Endothelial cell of umbilical vein (primary cell): ENCODE measurements around the gene DPY19L3. TPM values are rescaled to one million over a fixed set of nuclear protein-coding genes. Genes with fewer than 3 reads are reported as not detected.
A peak's percentile ranks its signal among the peaks of the same experiment; 100 is the strongest.

Experiments
- BruUV-seq: library from RNA; stranded (reverse); fragments of 400-500 nt; replicated peaks from 2 replicates; lab custom pipeline; 2021; lab: Mats Ljungman, UMichigan
- CTCF ChIA-PET: fragments of 300-600, 350-600 bp; sonication (Branson Sonifier 250); formaldehyde crosslinking; loops from one replicate; lab custom pipeline; 2021; ENCODE audit warnings: antibody characterized with exemption, inconsistent platforms; lab: Charles Lee
- POLR2A ChIA-PET: fragments of 300-600, 350-600 bp; sonication (Branson Sonifier 250); formaldehyde crosslinking; loops from one replicate; lab custom pipeline; 2021; ENCODE audit warnings: antibody characterized with exemption, inconsistent platforms; lab: Charles Lee
- DNase-seq: peaks from one replicate; pipeline ENCODE4 v3.0.0-alpha.2; 2011; ENCODE audit warnings: low read depth, low spot score
- FAIRE-seq: peaks from 2 replicates; lab custom pipeline; 2011; peaks lifted over from hg19 to GRCh38; lab: Jason Lieb, UNC
- H2AFZ ChIP-seq: 2 replicates; pipeline ENCODE4 v1.6.0; 2012; ENCODE audit warnings: low read depth, low read length, control low read depth, inconsistent platforms
- H3K27ac ChIP-seq: 2 replicates; pipeline ENCODE4 v1.5.1; 2011; ENCODE audit warnings: low read depth, mild to moderate bottlenecking, control low read depth, low read length, moderate library complexity; ENCODE audit not compliant: insufficient read depth
- H3K27me3 ChIP-seq, 2 experiments: 2 replicates each; pipeline versions ENCODE4 v1.6.0 to v1.6.1; 2011; ENCODE audit warnings: low read length in 2 of 2, mixed read lengths in 1 of 2; ENCODE audit not compliant: control insufficient read depth in 2 of 2, insufficient read depth in 2 of 2
- H3K36me3 ChIP-seq, 2 experiments: 2 replicates in 1 of 2; 3 replicates in 1 of 2; pipeline ENCODE4 v1.5.1; 2011; ENCODE audit warnings: low read length in 2 of 2, mild to moderate bottlenecking in 1 of 2, moderate library complexity in 1 of 2; ENCODE audit not compliant: control insufficient read depth in 2 of 2, insufficient read depth in 2 of 2; ENCODE audit errors: extremely low read depth in 1 of 2
- H3K4me1 ChIP-seq: 3 replicates; pipeline ENCODE4 v1.5.1; 2011; ENCODE audit warnings: mild to moderate bottlenecking, low read length; ENCODE audit not compliant: control insufficient read depth, insufficient read depth; ENCODE audit errors: extremely low read depth
- H3K4me2 ChIP-seq: 2 replicates; pipeline ENCODE4 v1.6.1; 2011; ENCODE audit warnings: low read length, control low read depth, mixed read lengths; ENCODE audit not compliant: insufficient read depth
- H3K4me3 ChIP-seq, 3 experiments: fragments of 200-600 bp in 1 of 3; sonication (generic), shearing (Covaris generic) in 1 of 3; replicated peaks in 1 of 3; 2 replicates each; pipeline ENCODE4 v1.5.1; 2011 to 2016; ENCODE audit warnings: control low read depth in 3 of 3, low read length in 3 of 3, mild to moderate bottlenecking in 2 of 3, inconsistent platforms in 1 of 3, low read depth in 1 of 3, moderate library complexity in 1 of 3; ENCODE audit not compliant: insufficient read depth in 1 of 3
- H3K79me2 ChIP-seq: 2 replicates; pipeline ENCODE4 v1.6.0; 2012; ENCODE audit warnings: low read length, inconsistent platforms; ENCODE audit not compliant: control insufficient read depth, insufficient read depth
- H3K9ac ChIP-seq: replicated peaks from 2 replicates; pipeline ENCODE3; 2011; ENCODE audit warnings: low read length, control low read depth; ENCODE audit not compliant: insufficient read depth; ENCODE audit errors: extremely low read depth
- H3K9me1 ChIP-seq: replicated peaks from 3 replicates; pipeline ENCODE4 v1.6.0; 2011; ENCODE audit warnings: mild to moderate bottlenecking, low read length; ENCODE audit not compliant: control insufficient read depth, insufficient read depth; ENCODE audit errors: extremely low read depth
- H3K9me3 ChIP-seq: replicated peaks from 2 replicates; pipeline ENCODE4 v1.5.1; 2012; ENCODE audit warnings: low read length, inconsistent platforms; ENCODE audit not compliant: control insufficient read depth, insufficient read depth
- H4K20me1 ChIP-seq: replicated peaks from 2 replicates; pipeline ENCODE3; 2011; ENCODE audit warnings: mild to moderate bottlenecking, low read length; ENCODE audit not compliant: control insufficient read depth, insufficient read depth; ENCODE audit errors: extremely low read depth
- EZH2 ChIP-seq: IDR thresholded peaks from 2 replicates; pipeline ENCODE4 v1.6.1; 2012; ENCODE audit warnings: borderline replicate concordance, low read depth, mild to moderate bottlenecking, moderate library complexity, low read length, inconsistent platforms; ENCODE audit not compliant: severe bottlenecking
- POLR2AphosphoS5 ChIP-seq: IDR thresholded peaks from 2 replicates; pipeline ENCODE4 v1.6.1; 2012; ENCODE audit warnings: low read depth, mild to moderate bottlenecking, control low read depth, low read length, moderate library complexity; ENCODE audit not compliant: insufficient read depth
- dilution Hi-C: fragments of 300-500 bp; cut with MboI; formaldehyde crosslinking; loops from one replicate; pipeline ENCODE4 v1.15.0; 2019; ENCODE audit warnings: low sequenced_read_pairs; ENCODE audit not compliant: extremely low pct_ligation_motif_present
- intact Hi-C: fragments of 100-400 bp; cut with micrococcal nuclease; formaldehyde crosslinking; loops from one replicate; pipeline ENCODE4 v1.10.0; 2022
- polyA plus RNA-seq, 4 experiments: library from polyadenylated mRNA; depleted of rRNA in 3 of 4; stranded (reverse) in 3 of 4; unstranded in 1 of 4; fragments of >200 nt; gene quantifications; 2 replicates each; pipeline versions ENCODE4 v1.2.1 to v1.2.3, GENCODE V29; 2011 to 2012; ENCODE audit warnings: missing spikeins in 1 of 4
- total RNA-seq: library from RNA; stranded (reverse); gene quantifications from 2 replicates; pipeline ENCODE4 v1.2.3, GENCODE V29; 2021

DPY19L3 gene
- total and polyA plus RNA-seq, 2 donors (not counting 3 experiments of a cell fraction or from before 2014, with no cell fraction given): 36.1 to 39.5 TPM

DNA sequence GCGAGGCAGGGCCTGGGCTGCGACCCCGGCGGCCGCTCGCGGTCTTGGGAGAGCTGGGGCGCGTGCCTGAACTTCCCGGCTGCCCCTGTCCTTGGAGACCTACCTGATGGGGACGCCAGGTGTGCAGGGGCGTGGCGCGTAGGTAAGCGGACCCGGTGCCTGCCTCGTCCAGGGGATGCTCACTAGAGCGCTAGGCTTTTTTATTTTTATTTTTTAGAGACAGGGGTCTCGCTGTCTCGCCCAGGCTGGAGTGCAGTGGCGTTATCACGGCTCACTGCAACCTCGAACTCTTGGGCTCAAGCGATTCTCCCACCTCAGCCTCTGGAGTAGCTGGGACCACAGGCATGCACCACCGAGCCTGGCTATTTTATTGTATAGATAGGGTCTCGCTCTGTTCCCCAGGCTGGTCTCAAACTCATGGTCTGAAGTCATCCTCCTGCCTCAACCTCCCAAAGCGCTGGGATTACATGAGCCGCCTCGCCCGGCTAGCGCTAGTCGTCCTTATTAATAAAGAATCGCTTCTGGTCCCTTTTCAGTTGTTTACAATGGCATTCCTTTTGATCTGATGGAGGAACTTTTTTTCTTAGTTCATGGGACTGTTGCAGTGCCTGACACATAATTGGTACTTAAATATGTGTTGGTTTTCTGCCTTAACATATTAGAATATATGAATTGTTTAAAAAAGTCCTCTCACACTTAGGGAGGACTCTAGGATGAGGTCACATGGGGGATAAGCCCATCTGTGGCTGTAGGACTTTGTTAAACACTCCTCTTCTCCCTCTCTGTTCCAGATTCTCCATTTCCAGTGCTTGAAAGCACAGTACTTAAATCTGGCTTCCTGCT lies 812 bp downstream of the DPY19L3 start:
- Histone ChIP-seq H3K27ac (peak overlapping the region; percentile 95), H3K4me1 (peaks cover 8% of the 10 kb centered on the region), H3K4me2 (peak overlapping the region; percentile 73), H3K27me3 (no peaks in the 10 kb centered on the region), H3K79me2 (peaks cover 7% of the 10 kb centered on the region), H3K9ac (peak overlapping the region; percentile 98), H2AFZ (peak overlapping the region; percentile 69), H3K4me3 (peak overlapping the region; percentile 31 to 97 (median 72)), H3K9me3 (no peaks in the 10 kb centered on the region), H3K36me3 (peaks cover 4 to 5% of the 10 kb centered on the region in 2 experiments), H4K20me1 (no peaks in the 10 kb centered on the region), H3K9me1 (no peaks in the 10 kb centered on the region)
- intact Hi-C loops (no loop called here), dilution Hi-C loops (no loop called here)
- CTCF ChIA-PET: interaction anchor here (1.1 to 1.5 kb wide), 3 partner anchors 12 to 58 kb away, joined by 3 to 6 read pairs (median 4); no protein-coding TSS in a partner anchor
- peak; percentile 40 for FAIRE-seq
- peak; percentile 23 for DNase-seq
- BruUV-seq: TSS peak; percentile 45
- POLR2A ChIA-PET: interaction anchor here (1.1 to 1.2 kb wide), 3 partner anchors 33 to 193 kb away, joined by 4 to 12 read pairs (median 6); partner anchors contain the start of gene ZNF507
- TF ChIP-seq EZH2 (no peak), POLR2AphosphoS5 (peak; percentile 10)

- no peak for FAIRE-seq
- ChIA-PET POLR2A (no interaction called here), CTCF (interaction anchor here (1.2 kb wide), 1 partner anchor 57 kb away, joined by 3 read pairs; no protein-coding TSS in a partner anchor)
- no peak overlapping the region for H3K9ac ChIP-seq
- no peak for DNase-seq
- intact Hi-C loops (no loop called here), dilution Hi-C loops (no loop called here)
- peak overlapping the region in 1 of 3 experiments; percentile 72 for H3K4me3 ChIP-seq
- H4K20me1 ChIP-seq: no peaks in the 10 kb centered on the region
- no peak for TF ChIP-seq POLR2AphosphoS5
- H3K4me2 ChIP-seq: peak overlapping the region; percentile 73
- H3K9me3 ChIP-seq: no peaks in the 10 kb centered on the region
- H3K27ac ChIP-seq: no peak overlapping the region
- H3K27me3 ChIP-seq: no peaks in the 10 kb centered on the region
- peaks cover 8% of the 10 kb centered on the region for H3K4me1 ChIP-seq
- no peak overlapping the region for H2AFZ ChIP-seq
- BruUV-seq: no TSS peak
- no peaks in the 10 kb centered on the region for H3K9me1 ChIP-seq
- H3K36me3 ChIP-seq: peaks cover 4 to 8% of the 10 kb centered on the region in 2 experiments
- H3K79me2 ChIP-seq: peaks cover 7% of the 10 kb centered on the region
Observed at GRCh38 chr19:32407004-32407992, 1.7 kb downstream of the DPY19L3 start.
